Suprapubic skin (tissue), 4 donors: ENCODE measurements around the gene GREM2. TPM values are rescaled to one million over a fixed set of nuclear protein-coding genes. Genes with fewer than 3 reads are reported as not detected.
A peak's percentile ranks its signal among the peaks of the same experiment; 100 is the strongest.

ENCODE experiments used
- DNase-seq, 2 donors: peaks; one replicate each; pipeline ENCODE4 v3.0.0-alpha.2; 2019; ENCODE audit warnings: low spot score in 2 of 2
- H3K27ac ChIP-seq: fragments of 200-600 bp; sonication (generic); one replicate; pipeline ENCODE4 v1.5.1; 2019
- H3K27me3 ChIP-seq: fragments of 200-600 bp; sonication (generic); one replicate; pipeline ENCODE4 v1.5.1; 2019
- H3K36me3 ChIP-seq: fragments of 200-600 bp; sonication (generic); one replicate; pipeline ENCODE4 v1.5.1; 2019
- H3K4me1 ChIP-seq: fragments of 200-600 bp; sonication (generic); one replicate; pipeline ENCODE4 v1.5.1; 2019
- H3K4me3 ChIP-seq: fragments of 200-600 bp; sonication (generic); one replicate; pipeline ENCODE4 v1.5.1; 2019; ENCODE audit warnings: mild to moderate bottlenecking
- H3K9me3 ChIP-seq: fragments of 200-600 bp; sonication (generic); one replicate; pipeline ENCODE4 v1.5.1; 2019
- CTCF ChIP-seq, 2 donors: fragments of 200-600 bp in 1 of 2; fragments of 450-650 bp in 1 of 2; sonication (generic) in 1 of 2; IDR thresholded peaks; one replicate each; pipeline ENCODE4 v1.5.1; 2016 to 2019; ENCODE audit warnings: antibody characterized with exemption in 2 of 2, mild to moderate bottlenecking in 1 of 2, moderate library complexity in 1 of 2
- EP300 ChIP-seq: sonication (generic); formaldehyde crosslinking; IDR thresholded peaks from one replicate; pipeline ENCODE4 v1.6.1; 2017; ENCODE audit warnings: antibody characterized with exemption
- POLR2A ChIP-seq, 2 donors: fragments of 450-650 bp; IDR thresholded peaks; one replicate each; pipeline ENCODE4 v1.6.1; 2017; ENCODE audit warnings: antibody characterized with exemption in 2 of 2, mild to moderate bottlenecking in 2 of 2, moderate library complexity in 2 of 2
- POLR2AphosphoS5 ChIP-seq, 3 donors: sonication (generic); formaldehyde crosslinking; IDR thresholded peaks; one replicate each; pipeline ENCODE4 v1.6.1; 2017; ENCODE audit warnings: antibody characterized with exemption in 3 of 3
- WGBS: methylation state at CpG from one replicate; pipeline ENCODE4 v1.1.5; 2018; 5-methylcytosine and 5-hydroxymethylcytosine counted together
- total RNA-seq, 4 donors: library from RNA; depleted of rRNA; stranded (reverse); fragments of >200 nt; gene quantifications; one replicate each; pipeline ENCODE4 v1.1.0, GENCODE V29; 2016

The GREM2 gene
- total RNA-seq = 1 to 10 TPM in 1 of 4 donors, under 1 TPM in 3; 0.11 to 1.3 (median 0.38) TPM

DNA sequence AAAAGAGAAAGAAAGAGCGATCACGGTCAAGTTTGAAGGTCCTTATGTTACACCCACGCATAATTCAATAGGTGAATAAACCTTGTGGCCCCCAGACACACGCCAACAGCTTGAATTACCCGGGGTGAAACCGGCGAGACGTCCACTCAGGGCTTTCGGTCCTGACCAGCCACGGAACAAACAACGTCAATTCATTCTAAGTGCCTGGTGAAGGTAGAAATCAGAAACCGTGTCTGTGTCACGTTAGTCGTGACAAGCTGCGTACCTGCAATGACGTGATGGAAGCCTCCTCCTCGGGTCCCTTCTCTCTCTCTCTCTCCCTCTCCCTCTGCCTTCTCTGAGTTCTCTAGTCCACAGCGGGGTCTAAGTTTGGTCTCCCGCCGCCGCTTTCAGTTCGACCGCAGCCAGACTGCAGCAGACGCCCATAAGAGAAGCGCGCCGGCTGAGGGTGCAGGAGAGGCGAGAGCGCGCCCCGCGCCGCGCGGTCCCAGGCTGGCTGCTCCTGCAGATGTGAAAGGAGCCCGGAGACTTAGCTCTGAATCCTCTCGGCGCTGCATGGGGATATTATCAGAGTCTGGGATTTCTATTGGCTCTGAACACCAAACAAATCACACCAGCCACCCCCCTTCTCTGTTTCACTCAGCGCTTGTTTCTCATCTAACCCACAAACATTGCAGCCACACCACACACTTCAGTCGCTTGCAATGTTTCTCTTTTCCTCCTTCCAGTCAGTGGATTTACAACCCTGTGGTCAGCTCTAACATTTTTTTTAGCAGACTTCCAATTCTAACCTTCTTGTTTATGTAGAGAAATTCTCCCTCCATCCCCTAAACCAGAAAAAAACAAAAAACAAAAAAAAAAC, at the start of gene GREM2:
Gene GREM2, minus strand, starts transcription at position 537 of the 862 bp plus-strand sequence. CDS start 118,680 bp downstream, outside the sequence.
- H3K4me1 ChIP-seq = no peaks in the 10 kb centered on the region
- peak; percentile 77 to 79 for DNase-seq
- H3K4me3 ChIP-seq = peak within 1 kb of the TSS; percentile 58
- 6% methylated on average over 40 of the region's 40 CpGs for WGBS
- no peaks in the 10 kb centered on the region for H3K9me3 ChIP-seq
- H3K27ac ChIP-seq = peak within 1 kb of the TSS; percentile 47
- no peak for TF ChIP-seq CTCF (IDR thresholded peaks at IDR 0.05)
- TF ChIP-seq POLR2AphosphoS5 (IDR thresholded peaks at IDR 0.05) = no peak
- peak in 1 of 2 donors; percentile 42 for TF ChIP-seq POLR2A (IDR thresholded peaks at IDR 0.05)
- no peaks in the 10 kb centered on the region for H3K27me3 ChIP-seq
- H3K36me3 ChIP-seq = no peaks in the 10 kb centered on the region

DNA sequence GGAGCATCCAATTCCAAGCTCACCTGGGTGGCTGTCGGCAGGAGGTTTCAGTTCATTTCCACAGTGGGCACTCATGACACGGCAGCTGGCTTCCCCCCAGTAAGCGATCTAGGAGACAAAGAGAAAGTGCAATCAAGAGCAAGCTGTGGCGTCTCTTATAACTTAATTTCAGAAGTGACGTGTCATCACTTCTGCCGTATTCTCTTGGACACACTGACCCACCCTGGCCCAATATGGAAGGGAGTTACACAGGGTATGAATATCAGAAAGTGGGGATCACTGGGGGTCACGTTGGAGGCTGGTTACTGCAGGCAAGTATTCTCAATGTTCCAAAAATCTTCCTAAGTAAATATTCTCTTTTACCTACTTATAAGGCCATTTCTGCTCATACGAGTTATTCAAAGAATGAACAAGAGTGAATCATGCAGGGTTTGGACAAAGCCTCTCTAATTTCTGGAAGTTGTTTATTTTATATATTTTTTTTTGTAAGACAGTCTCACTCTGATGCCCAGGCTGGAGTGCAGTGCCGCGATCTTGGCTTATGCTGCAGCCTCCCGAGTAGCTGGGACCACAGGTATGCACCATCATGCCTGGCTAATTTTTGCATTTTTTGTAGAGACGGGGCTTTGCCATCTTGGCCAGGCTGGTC, 46.5 kb upstream of the GREM2 start:
- no peak overlapping the region for H3K4me3 ChIP-seq
- H3K27me3 ChIP-seq = no peaks in the 10 kb centered on the region
- no peak for DNase-seq
- no peaks in the 10 kb centered on the region for H3K4me1 ChIP-seq
- TF ChIP-seq EP300 = no peak
- 77% methylated on average over 12 of the region's 12 CpGs for WGBS
- H3K27ac ChIP-seq = no peak overlapping the region
- H3K36me3 ChIP-seq = no peaks in the 10 kb centered on the region
- no peaks in the 10 kb centered on the region for H3K9me3 ChIP-seq

GRCh38 chr1:240656531-240656930, 44.6 kb upstream of the GREM2 start:
- Histone ChIP-seq H3K4me3 (no peak overlapping the region), H3K9me3 (no peaks in the 10 kb centered on the region), H3K4me1 (no peaks in the 10 kb centered on the region), H3K36me3 (no peaks in the 10 kb centered on the region), H3K27ac (no peak overlapping the region), H3K27me3 (no peaks in the 10 kb centered on the region)
- 78% methylated on average over 4 of the region's 4 CpGs for WGBS
- TF ChIP-seq POLR2A (IDR thresholded peaks at IDR 0.05) = no peak
- no peak for TF ChIP-seq EP300
- DNase-seq = no peak

DNA sequence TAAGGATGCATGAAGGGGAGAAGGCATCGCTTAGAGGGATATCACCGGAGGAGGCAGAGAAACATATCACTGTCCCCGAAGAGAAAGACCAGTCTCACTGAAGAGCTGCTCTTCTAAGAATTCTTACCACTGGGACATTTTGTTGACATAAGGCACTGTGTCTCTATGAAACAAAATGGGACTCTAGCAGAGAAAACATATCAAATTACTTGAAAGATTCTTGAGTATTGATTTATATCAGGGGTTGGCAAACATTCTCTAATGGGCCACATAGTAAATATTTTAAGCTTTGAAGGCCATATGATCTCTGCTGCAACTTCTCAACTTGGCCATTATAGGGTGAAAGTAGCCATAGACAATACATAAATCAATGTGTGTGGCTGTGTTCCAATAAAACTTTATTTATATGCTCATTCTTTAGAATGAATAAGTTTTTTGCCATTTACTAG, 41.0 kb upstream of the GREM2 start:
- Histone ChIP-seq H3K9me3 (no peaks in the 10 kb centered on the region), H3K4me1 (no peaks in the 10 kb centered on the region), H3K36me3 (no peaks in the 10 kb centered on the region), H3K27me3 (no peaks in the 10 kb centered on the region), H3K4me3 (no peak overlapping the region), H3K27ac (no peak overlapping the region)
- TF ChIP-seq EP300 = no peak
- no peak for TF ChIP-seq POLR2A (IDR thresholded peaks at IDR 0.05)
- TF ChIP-seq CTCF (IDR thresholded peaks at IDR 0.05) = no peak
- no peak for TF ChIP-seq POLR2AphosphoS5 (IDR thresholded peaks at IDR 0.05)
- DNase-seq = no peak
- 71% methylated on average over 3 of the region's 3 CpGs for WGBS

- H3K36me3 ChIP-seq = no peaks in the 10 kb centered on the region
- H3K27me3 ChIP-seq = no peaks in the 10 kb centered on the region
- H3K4me1 ChIP-seq = no peaks in the 10 kb centered on the region
- TF ChIP-seq POLR2AphosphoS5 (IDR thresholded peaks at IDR 0.05) (no peak), EP300 (no peak), CTCF (IDR thresholded peaks at IDR 0.05) (no peak), POLR2A (IDR thresholded peaks at IDR 0.05) (no peak)
- H3K9me3 ChIP-seq = no peaks in the 10 kb centered on the region
- DNase-seq = peak in 1 of 2 donors; percentile 64
- 38% methylated on average over 8 of the region's 8 CpGs for WGBS
- no peak overlapping the region for H3K4me3 ChIP-seq
- H3K27ac ChIP-seq = no peak overlapping the region
Measured at GRCh38 chr1:240652549-240652948, 40.6 kb upstream of the GREM2 start.

DNA sequence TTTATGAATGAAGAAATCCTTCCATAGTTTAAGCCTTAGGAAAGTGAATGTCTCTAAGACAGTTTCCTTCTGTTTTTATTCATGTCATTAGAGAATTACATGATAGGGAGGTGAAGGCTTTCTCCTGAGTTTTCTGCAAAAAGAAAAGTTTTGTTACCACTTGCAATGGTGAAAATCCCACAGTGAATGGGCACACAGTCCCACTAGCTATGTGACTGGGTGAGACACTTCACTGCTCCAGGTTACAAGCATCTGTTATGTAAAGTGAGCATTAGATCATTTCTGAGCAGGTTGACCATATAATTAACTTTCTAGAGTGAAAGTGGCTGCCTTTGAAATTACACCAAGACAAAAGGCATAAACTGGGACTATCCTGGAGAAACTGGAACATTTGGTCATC, 38.9 kb upstream of the GREM2 start:
- Histone ChIP-seq H3K36me3 (no peaks in the 10 kb centered on the region), H3K27ac (no peak overlapping the region), H3K4me3 (no peak overlapping the region), H3K27me3 (no peaks in the 10 kb centered on the region), H3K9me3 (no peaks in the 10 kb centered on the region), H3K4me1 (no peaks in the 10 kb centered on the region)
- TF ChIP-seq POLR2AphosphoS5 (IDR thresholded peaks at IDR 0.05) = no peak
- no peak for TF ChIP-seq CTCF (IDR thresholded peaks at IDR 0.05)
- no peak for TF ChIP-seq POLR2A (IDR thresholded peaks at IDR 0.05)
- TF ChIP-seq EP300 = no peak
- DNase-seq = no peak
